GM21786 (cell line): ENCODE data around the gene VCP.

Source experiments
- ATAC-seq: cut with Tn5 transposase; IDR thresholded peaks from one replicate; pipeline ENCODE4 v1.9.1; 2021; ENCODE audit not compliant: unreplicated experiment

The VCP gene

GRCh38 chr9:35067056-35067455 is 5.4 kb downstream of the VCP start:
- no peak for ATAC-seq

- ATAC-seq: no peak
Measured at GRCh38 chr9:35060548-35061207, 11.7 kb downstream of the VCP start.

- no peak for ATAC-seq
Measured at GRCh38 chr9:35059438-35059837, 13.0 kb downstream of the VCP start.

- ATAC-seq: no peak
Measured at GRCh38 chr9:35057271-35057620, 15.2 kb downstream of the VCP start.

- no peak for ATAC-seq
Measured at GRCh38 chr9:35056571-35057270, 15.7 kb downstream of the VCP start.

- ATAC-seq: no peak
Measured at GRCh38 chr9:35054871-35055644, 17.4 kb downstream of the VCP start.

- no peak for ATAC-seq
Measured at GRCh38 chr9:35054185-35054835, 18.1 kb downstream of the VCP start.

GRCh38 chr9:35051069-35051967 is 21.1 kb downstream of the VCP start:
- ATAC-seq: no peak

- ATAC-seq: no peak
Measured at GRCh38 chr9:35048511-35048910, 23.9 kb downstream of the VCP start.

GRCh38 chr9:35044071-35044470 is 28.4 kb downstream of the VCP start:
- ATAC-seq: no peak

- ATAC-seq: no peak
Measured at GRCh38 chr9:35042891-35043545, 29.4 kb downstream of the VCP start.

GRCh38 chr9:35042081-35042604 is 30.3 kb downstream of the VCP start:
- no peak for ATAC-seq

GRCh38 chr9:35035851-35036701 is 36.3 kb downstream of the VCP start:
- ATAC-seq: no peak

GRCh38 chr9:35033101-35033500 is 39.3 kb downstream of the VCP start:
- no peak for ATAC-seq

GRCh38 chr9:35029852-35030251 is 42.6 kb downstream of the VCP start:
- no peak for ATAC-seq

- no peak for ATAC-seq
Measured at GRCh38 chr9:35029241-35029640, 43.2 kb downstream of the VCP start.

GRCh38 chr9:35028341-35028740 is 44.1 kb downstream of the VCP start:
- ATAC-seq: no peak

- no peak for ATAC-seq
Measured at GRCh38 chr9:35027860-35028259, 44.6 kb downstream of the VCP start.

GRCh38 chr9:35027374-35027773 is 45.1 kb downstream of the VCP start:
- no peak for ATAC-seq
